Activated gamma-delta T cell (primary cell): ENCODE measurements around the gene DNAJB2.
"Not testable (repeated sequence)": the region's sequence is repeated elsewhere in the genome, so short reads cannot be mapped to it uniquely, and the experiment has no call there.

Experiments
- DNase-seq: peaks from one replicate; lab custom pipeline; 2025; lab: John Stamatoyannopoulos, UW

The DNAJB2 gene

DNA sequence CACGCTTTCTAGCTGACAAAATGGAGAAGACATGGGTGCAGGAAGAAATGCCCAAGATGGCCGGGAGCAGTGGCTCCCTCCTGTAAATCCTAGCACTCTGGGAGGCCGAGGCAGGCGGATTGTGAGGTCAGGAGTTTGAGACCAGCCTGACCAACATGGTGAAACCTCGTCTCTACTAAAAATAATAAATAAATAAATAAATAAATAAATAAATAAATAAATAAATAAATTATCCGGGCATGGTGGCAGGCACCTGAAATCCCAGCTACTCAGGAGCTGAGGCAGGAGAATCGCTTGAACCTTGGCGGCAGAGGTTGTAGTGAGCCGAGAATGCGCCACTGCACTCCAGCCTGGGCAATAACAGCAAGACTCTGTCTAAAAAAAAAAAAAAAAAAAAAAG is 20.2 kb upstream of the DNAJB2 start:
- not testable (repeated sequence) for DNase-seq

DNA sequence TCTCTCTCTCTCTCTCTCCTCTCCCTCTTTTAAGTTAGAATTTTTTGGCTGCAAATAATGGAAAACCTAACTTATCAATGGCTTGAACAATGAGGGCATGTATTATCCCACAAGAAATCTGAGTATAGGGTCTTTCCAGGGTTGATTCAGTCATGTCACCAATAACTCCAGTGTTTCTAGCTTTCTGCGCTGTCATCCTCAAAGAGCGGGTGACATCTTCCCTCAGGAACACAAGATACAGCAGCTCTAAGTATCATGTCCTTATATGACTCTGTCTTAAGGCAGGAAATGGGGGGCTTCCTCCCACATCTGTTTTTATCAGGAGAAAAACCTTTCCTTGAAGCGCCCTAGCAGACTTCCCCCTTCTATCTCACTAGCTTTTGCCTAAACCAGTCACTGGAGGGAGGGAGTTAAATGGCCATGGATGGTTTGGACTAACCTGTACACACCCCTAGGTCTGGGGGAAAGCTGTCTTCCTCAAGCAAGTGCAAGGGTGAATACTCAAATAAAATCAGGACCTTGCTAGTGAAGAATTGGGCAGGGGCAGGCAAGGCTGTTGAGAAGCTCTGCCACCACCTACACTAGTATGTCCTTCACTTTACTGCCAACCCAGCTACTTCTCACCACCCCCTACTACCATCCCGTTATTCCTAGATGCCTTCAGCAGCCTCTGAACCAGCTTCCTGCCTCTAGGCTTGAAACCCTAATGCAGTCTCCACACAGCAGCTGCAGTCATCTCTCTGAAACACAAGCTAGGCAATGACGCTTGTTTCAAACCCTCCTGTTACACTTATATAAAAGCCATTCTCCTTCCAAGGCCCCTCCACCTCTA is 17.9 kb upstream of the DNAJB2 start:
- DNase-seq = no peak

DNA sequence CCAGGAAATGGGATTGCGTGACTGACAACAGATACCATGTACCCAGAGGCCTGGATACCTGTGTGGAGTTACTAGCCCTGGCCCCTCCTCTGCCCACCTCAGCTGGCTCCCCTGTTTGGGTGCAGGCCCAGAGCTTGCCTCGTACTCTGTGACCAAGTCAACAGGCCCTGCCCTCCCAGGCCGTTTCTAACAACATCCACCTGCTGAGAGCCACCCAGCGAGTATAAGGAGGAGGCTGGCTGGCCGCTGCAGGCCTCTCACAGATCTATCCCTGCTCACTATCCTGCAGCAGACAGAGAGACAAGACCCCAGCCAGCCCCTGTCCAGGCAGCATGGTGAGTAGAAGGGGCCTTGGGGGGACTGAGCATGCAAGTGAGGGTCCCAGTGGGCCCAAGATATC is 12.9 kb upstream of the DNAJB2 start:
- no peak for DNase-seq

DNA sequence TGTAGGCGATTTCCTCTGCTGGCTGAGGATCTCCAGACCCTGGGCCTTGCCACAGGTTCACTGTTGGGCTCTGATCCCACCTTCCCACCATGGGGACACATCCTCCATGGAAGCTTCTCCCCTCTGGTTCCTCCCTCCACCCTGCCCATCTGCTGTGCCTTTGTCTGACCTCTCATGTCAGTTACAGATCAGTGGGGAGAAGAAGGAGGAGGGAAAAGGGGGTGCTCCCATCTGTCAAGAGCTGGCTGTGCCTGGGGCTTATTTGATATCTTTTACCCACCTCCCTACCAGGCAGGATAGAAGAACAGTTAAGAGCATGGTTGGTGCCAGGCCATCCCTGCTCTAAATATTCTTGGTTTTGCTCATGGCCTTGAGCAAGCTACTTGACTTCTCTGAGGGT is 12.3 kb upstream of the DNAJB2 start:
- no peak for DNase-seq

DNA sequence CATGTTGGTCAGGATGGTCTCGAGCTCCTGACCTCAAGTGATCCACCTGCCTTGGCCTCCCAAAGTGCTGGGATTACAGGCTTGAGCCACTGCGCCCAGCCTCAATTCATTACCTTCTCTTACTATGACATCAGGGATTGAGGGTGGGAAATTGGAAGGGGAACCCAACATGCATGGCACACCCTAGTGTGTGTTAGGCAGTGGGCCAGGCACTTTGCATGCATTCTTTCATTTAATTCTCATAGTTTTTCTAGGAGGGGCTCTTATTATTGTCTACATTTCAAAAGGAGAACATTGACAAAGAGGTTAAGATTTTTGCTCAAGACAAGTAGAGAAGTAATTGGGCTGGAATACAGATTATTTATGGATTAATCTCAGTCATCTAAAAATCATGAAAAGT is 10.9 kb upstream of the DNAJB2 start:
- no peak for DNase-seq

DNA sequence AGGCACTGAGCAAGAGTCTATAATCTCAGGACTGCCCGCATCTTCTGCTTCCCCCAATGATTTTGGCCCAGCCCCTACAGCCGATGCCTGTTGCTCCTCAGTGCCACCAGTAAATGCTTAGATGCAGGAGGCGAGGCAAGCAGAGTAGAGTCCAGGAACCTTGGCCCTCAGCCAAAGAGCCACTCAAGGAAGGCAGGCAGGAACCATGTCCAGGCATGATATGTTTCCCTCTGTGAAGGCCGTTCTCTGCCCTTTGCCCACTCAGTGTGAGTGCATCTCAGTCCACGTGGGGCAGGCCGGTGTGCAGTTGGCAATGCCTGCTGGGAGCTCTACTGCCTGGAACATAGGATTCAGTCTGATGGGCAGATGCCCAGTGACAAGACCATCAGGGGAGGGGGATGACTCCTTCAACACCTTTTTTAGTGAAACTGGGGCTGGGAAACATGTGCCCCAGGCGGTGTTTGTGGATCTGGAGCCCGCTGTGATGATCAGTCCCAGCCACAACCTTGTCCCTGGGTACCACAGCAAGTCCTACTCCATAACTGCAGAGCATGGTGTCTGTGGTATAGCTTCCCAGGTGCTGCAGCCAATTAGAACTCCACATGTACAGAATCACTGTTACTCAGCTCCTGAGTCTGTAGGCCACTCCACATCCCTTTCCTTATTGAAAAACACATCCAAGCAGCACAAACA is 9.7 kb upstream of the DNAJB2 start:
- no peak for DNase-seq

DNA sequence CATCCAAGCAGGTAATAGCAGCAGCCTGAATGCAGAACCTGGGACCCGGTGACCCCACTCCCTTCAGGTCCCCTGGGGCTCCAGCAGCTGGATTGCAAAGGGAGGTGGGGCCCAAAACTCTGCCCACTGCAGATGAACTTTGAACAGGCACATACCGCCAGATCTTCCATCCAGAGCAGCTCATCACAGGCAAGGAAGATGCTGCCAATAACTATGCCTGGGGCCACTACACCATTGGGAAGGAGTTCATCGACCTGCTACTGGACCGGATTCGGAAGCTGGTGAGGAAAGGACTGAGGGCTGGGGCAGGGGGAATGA is 9.2 kb upstream of the DNAJB2 start:
- DNase-seq = no peak

DNA sequence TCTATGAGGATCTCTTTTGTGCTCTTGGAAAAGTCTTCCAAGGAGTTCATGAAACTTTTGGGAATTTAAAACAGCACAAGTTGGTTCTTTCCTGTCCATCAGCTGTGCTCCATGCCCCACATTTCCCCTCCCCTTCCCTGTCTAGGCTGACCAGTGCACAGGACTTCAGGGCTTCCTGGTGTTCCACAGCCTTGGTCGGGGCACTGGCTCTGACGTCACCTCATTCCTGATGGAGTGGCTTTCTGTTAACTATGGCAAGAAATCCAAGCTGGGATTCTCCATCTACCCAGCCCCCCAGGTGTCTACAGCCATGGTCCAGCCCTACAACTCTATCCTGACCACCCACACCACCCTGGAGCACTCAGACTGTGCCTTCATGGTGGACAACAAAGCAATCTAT is 8.1 kb upstream of the DNAJB2 start:
- DNase-seq = no peak

DNA sequence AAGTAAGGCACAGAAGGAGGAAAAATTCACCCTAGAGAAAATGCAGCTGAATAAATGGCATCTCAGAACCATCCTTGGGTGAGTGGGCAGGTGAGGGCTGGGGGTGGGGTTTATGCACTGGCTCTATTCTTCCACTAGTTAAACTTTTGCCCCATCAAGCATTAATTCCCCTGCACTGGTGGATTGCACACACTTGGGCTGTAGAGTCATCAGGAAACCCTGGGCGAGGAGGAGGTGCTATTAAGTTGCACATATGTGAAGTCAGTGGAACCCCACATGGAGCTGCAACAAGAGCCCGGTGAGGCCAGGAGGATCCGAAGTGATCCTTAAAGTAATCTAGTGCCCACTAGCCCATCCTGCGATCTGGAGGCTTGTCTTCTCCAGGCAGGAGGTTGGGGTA is 6.8 kb upstream of the DNAJB2 start:
- DNase-seq = no peak

DNA sequence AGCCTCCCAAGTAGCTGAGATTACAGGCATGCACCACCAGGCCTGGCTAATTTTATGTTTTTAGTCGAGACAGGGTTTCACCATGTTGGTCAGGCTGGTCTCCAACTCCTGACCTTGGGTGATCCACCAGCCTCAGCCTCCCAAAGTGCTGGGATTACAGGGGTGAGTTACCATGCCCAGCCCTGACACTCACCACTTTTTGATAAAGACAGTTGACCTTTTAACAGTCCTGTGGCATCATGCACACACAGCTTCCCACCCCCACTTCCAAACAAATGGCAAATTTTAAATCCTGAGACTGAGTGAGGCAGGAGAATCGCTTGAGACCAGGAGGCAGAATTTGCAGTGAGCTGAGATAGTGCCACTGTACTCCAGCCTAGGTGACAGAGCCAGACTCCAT is 6.2 kb upstream of the DNAJB2 start:
- DNase-seq = no peak

DNA sequence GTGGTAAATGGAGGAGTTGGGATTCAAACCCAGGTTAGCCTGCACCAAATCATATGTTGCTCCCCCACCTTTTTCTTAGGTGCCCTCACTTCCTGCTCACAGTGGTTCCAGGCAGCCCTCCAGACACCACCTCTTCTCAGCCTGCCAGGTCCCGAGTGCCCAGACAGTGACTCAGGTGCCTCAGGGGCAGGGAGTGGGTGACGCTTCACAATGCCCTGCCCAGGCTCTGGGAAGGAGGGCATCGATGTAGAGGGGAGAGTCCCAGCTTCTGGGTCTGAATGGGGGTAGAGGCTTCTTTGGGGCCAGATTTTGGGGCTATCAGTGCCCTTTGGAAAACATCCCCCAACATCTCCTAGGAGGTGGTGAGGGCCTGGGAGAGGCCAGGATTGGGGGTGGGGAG is 5.2 kb upstream of the DNAJB2 start:
- no peak for DNase-seq

DNA sequence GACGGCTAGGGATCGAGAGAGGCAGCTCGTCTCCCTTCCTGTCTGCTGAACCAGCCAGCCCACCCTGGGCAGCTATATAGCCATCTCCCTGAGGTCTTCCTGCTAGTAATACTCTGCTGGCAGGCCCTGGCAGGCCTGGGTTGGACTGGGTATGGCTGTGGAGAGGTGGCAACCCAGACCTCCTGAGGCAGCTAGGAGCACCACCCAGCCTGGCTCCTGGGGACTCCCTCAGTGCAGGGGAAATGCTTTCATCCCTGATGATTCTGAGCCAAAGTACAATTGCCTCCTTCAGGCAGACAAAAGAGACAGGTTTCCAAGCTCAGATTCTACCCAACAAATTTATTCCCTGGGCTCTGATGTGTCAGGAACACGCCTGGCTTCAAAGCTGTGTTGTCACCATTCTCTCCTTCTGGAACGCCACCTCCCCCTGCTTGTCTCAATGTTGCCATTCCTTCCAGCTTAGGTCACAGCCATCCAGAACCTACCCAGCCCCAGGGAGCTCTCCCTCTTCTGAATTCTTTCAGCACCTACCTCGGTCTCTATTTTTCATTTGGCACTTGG is 4.7 kb upstream of the DNAJB2 start:
- no peak for DNase-seq

DNA sequence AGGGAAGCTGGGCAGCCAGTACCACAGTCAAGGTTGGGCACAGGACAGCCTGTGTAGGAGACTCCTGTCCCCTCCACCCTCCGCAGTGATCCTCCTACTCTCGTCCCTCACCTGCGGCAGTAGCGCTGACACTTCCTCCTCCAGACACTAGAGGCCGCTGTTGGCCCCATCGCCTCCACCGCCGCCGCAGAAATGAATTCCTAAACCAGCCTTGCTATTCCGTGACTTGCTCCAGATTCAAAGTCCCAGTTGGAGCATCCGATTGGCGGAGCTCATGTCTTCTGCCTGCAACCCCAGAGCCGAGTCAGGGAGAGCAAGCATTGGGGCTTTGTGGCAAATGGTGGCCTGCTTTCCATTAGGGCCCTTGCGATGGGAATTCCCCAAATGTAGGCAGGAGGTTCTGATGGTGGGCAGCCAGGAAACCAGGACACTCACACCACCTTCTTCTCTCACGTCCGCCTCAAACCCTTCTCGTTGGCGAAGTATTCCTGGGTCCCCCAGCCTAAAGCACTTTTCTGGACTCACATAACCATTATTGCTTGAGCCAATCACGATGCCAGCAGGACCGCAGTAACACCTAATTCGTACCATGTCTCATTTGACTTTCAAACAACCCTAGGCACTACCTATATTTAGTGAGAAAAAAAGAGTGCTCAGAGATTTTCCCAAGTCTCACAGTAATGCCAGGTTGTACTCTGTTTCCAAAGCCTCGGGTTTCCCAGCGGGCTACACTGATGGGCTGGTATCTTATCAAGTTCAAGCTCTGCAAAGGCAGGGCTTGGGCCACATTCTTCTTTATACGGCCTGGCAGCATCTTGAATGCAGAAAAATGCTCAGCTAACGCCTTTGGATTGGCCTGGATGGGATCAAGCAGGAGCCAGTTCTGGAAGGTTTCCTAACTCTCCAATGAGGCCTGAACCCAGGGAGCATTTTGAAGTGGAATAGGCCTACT is 1.2 kb upstream of the DNAJB2 start:
- peak; percentile 31 for DNase-seq

DNA sequence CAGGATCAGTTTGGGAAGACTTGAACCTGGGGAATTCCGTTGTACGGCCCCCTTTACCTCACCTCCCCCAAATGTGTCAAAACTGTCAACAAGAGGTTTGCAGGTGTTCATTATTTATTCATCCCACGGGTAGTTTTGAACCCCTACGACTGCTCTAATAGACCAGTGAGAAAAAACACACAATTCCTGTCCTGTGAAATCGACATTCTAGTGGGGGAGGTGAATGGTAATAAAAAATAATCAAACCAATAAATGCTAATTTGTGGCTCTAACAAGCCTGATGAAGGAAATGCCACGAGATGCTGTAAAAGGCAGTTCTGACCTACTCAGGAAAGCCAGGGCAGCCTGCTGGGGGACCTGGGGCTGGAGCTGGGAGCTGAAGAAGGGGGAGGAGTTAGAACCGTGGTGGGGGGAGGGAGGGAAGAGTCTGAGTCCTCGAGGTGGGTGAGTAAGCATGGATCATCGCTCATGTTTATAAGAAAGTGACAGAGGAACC is 463 bp upstream of the DNAJB2 start:
- no peak for DNase-seq

DNA sequence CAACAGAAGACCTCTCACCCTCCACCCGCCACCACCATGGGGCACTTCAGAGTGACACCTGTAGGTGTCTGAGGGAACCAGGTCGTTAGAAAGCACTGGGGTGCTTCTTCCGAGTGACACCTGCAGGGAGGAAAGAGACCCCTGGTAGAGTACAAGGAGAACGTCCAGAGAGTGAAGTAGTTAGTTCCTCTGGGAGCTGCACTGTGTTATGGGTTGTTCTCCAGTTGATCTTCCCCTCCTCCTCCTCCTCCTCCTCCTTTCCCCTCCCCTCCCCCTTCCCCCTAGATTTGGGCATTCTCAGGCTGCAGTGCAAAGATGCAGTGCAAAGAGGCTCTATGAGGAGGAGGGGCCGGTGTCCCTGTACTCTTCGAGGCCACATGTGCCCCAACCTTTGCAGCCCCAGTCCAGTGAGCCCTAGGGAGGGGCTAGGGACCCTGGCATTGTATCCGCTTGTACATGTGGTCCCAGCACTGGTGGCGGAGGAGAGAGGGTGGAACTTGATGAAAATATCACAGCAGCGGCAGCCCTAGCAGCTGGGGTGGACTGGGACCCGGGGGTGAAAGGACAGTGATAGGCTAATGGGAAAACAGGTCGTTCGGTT is 850 bp downstream of the DNAJB2 start:
- DNase-seq = no peak

DNA sequence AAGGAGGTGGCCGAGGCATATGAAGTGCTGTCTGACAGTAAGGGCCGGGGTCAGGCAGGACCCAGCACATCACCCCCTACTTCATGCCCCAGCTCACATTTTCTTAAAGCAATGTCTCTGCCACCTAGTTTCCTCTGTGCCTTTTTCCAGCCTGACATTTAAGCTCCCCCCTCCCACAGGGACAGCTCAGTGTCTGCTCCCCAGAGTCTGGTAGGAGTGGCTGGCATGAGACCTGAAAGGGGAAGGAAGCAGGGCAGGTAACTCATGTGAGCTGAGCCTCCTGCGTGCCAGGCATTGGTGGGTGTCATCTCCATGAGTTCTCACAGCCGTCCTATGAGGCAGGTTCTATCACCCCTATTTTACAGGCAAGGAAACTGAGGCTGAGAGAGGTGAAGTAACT is 1.5 kb downstream of the DNAJB2 start:
- no peak for DNase-seq

DNA sequence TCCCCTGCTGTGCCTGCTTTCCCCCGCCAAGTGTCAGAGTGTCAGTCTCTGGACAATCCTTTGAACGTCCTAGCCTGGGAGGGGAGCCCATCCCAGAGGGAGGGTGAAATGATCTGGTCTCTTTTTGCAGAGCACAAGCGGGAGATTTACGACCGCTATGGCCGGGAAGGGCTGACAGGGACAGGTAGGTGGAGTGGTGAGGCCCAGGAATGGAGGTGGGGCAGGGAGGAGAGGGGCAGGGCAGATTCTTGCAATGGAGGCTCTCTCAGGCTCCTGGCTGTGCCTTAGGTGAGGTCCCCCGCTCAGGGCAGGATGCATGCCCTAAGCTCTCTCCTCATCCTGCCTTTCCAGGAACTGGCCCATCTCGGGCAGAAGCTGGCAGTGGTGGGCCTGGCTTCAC is 2.4 kb downstream of the DNAJB2 start:
- no peak for DNase-seq

DNA sequence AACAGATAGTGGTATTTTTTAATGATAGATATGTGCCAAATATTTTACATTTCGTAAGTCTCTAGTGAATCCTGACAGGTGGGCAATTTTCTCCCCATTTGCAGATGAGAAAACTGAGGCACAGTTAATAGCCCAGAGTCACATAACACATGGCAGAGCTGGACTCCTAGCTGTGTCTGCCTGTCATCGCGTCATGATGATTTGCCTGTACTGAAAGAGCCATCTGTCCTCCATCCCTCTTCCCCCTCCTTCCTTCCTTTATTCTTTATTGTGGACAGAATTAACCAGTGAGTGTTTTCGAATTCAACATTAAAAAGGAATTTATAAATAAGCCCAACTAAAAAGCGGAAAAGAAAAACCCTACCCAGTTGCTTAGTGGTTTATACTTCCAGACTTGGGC is 3.2 kb downstream of the DNAJB2 start:
- no peak for DNase-seq

DNA sequence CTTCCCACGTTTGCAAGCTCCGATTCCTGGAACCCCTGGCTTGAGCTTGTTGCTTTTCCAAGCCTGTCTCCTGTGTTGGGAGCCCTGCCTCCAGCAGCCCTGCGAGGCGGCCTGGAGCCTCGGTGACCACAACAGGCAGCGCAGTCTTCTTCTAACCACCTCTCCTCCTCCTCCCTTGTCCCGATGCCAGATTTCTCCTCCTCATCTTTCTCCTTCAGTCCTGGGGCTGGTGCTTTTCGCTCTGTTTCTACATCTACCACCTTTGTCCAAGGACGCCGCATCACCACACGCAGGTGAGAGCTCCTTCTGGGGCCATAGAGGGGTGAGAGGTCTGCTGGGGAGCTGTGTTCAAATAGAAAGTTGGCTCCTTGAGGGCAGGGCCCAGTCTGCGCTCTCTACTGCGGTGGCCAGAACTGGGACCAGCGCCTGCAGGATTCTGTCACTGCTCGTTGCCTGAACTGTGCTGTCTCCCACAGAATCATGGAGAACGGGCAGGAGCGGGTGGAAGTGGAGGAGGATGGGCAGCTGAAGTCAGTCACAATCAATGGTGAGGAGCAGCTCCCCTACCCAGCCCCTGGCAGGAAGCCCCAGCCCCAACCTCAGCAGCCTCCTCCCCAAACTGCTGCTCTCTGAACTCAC is 3.9 kb downstream of the DNAJB2 start:
- no peak for DNase-seq

DNA sequence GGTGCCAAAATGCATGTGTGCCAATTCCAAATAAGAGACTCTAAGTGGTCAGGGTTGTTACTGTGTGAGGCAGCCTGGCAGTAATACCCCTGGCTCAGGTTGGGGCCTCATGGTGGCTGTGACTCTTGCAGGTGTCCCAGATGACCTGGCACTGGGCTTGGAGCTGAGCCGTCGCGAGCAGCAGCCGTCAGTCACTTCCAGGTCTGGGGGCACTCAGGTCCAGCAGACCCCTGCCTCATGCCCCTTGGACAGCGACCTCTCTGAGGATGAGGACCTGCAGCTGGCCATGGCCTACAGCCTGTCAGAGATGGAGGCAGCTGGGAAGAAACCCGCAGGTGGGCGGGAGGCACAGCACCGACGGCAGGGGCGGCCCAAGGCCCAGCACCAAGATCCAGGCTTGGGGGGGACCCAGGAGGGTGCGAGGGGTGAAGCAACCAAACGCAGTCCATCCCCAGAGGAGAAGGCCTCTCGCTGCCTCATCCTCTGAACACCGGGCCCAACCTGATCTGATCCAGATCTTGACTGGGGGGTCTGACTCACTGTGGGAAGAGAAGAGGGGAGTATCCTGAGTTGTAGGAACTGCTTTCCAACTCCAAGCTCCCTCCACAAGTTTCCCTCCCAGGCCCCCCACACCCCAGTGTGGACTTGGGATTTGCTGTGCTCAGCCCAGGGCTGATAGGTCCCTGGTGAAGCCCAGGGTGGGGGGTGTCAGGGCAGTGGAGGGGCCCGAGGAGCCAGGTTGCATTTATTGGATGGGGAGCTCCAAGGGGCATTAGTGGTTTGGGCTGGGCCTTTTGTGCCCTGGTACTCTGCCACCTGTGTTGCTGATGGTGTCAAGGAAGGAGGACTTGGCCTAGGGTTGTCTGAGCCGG is 5.6 kb downstream of the DNAJB2 start:
- no peak for DNase-seq
